ENCODE data around the gene ZSWIM2.

The ZSWIM2 gene

DNA sequence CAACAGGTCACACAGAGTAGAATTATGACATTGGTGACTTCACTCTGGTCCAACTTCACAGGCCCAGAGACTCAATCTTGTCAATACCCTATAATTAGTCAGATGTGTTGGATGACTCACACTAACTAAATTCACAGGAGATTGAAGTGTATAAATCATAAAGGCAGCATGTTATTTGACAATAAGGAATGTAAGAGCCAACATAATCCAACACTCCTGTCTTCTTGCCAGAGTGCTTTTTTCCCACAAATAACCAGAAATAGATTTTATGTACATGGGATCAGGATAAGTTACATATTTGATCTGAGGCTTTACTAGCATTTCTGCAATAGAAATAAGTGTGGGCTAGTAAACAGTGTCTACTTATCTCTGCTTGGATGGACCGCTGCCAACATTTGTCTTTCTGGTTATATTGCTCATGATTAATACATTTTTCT lies 42.2 kb upstream of the ZSWIM2 start:
- ATAC-seq (ENCODE audit: low read depth) (peak; percentile 75), DNase-seq (ENCODE audit: low spot score) (no peak)
- H3K27ac ChIP-seq (ENCODE audit: poor library complexity, severe bottlenecking) = no peak overlapping the region

DNA sequence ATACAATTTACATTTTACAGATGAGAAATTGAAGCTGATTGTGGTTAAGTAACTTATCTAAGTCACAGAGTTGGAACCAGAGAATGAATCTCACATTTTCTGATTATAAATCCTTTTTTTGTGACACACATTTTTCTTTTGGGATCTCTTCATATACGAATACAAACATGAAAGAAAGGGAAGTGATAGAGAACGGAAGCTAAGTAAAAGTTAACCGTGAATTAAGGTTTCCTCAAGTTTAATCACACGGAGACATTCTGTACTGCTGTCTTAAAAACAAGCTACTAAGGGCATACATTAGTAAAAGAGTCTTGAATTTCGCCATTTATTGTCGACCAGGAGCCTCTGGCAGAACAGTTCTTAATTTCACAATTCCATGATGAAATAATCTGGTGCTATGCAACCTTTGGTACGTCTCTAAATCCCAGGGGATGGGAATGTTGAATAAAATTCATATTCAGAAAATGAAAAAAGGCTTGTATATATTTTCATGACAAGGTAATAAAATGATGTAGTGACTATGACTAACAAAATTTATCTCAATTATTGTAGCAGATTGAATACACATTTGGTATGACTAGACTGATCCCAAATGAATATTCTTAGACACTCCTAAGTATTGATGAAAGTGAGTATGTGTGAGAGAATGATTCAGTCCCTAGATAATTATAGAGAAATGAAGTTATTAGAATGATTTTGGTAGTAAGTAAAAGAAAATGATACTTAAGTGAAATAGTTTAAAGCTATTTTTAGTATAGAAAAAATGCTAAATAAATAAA lies 40.3 kb upstream of the ZSWIM2 start:
- TF ChIP-seq, protein P1, sequence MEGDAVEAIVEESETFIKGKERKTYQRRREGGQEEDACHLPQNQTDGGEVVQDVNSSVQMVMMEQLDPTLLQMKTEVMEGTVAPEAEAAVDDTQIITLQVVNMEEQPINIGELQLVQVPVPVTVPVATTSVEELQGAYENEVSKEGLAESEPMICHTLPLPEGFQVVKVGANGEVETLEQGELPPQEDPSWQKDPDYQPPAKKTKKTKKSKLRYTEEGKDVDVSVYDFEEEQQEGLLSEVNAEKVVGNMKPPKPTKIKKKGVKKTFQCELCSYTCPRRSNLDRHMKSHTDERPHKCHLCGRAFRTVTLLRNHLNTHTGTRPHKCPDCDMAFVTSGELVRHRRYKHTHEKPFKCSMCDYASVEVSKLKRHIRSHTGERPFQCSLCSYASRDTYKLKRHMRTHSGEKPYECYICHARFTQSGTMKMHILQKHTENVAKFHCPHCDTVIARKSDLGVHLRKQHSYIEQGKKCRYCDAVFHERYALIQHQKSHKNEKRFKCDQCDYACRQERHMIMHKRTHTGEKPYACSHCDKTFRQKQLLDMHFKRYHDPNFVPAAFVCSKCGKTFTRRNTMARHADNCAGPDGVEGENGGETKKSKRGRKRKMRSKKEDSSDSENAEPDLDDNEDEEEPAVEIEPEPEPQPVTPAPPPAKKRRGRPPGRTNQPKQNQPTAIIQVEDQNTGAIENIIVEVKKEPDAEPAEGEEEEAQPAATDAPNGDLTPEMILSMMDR (IDR thresholded peaks at IDR 0.05; ENCODE audit: poor library complexity, severe bottlenecking) = no peak
- Histone ChIP-seq H3K4me1 (ENCODE audit: insufficient read depth, poor library complexity, severe bottlenecking) (no peaks in the 10 kb centered on the region), H3K27me3 (ENCODE audit: insufficient read depth, poor library complexity, severe bottlenecking) (no peaks in the 10 kb centered on the region), H3K4me3 (ENCODE audit: severe bottlenecking) (no peak overlapping the region), H3K27ac (ENCODE audit: poor library complexity, severe bottlenecking) (no peak overlapping the region), H3K9me3 (ENCODE audit: severe bottlenecking) (no peaks in the 10 kb centered on the region), H3K36me3 (ENCODE audit: low read depth) (no peaks in the 10 kb centered on the region)
- ATAC-seq (ENCODE audit: low read depth) = no peak
- DNase-seq (ENCODE audit: low spot score) = no peak

More for the DNA sequence above, 42.2 kb upstream of the ZSWIM2 start:
- Histone ChIP-seq H3K36me3 (ENCODE audit: low read depth) (no peaks in the 10 kb centered on the region), H3K27me3 (ENCODE audit: insufficient read depth, poor library complexity, severe bottlenecking) (no peaks in the 10 kb centered on the region), H3K4me3 (ENCODE audit: severe bottlenecking) (no peak overlapping the region), H3K4me1 (ENCODE audit: insufficient read depth, poor library complexity, severe bottlenecking) (no peaks in the 10 kb centered on the region), H3K9me3 (ENCODE audit: severe bottlenecking) (no peaks in the 10 kb centered on the region)
- TF ChIP-seq, protein P1 (IDR thresholded peaks at IDR 0.05; ENCODE audit: poor library complexity, severe bottlenecking) = no peak

DNA sequence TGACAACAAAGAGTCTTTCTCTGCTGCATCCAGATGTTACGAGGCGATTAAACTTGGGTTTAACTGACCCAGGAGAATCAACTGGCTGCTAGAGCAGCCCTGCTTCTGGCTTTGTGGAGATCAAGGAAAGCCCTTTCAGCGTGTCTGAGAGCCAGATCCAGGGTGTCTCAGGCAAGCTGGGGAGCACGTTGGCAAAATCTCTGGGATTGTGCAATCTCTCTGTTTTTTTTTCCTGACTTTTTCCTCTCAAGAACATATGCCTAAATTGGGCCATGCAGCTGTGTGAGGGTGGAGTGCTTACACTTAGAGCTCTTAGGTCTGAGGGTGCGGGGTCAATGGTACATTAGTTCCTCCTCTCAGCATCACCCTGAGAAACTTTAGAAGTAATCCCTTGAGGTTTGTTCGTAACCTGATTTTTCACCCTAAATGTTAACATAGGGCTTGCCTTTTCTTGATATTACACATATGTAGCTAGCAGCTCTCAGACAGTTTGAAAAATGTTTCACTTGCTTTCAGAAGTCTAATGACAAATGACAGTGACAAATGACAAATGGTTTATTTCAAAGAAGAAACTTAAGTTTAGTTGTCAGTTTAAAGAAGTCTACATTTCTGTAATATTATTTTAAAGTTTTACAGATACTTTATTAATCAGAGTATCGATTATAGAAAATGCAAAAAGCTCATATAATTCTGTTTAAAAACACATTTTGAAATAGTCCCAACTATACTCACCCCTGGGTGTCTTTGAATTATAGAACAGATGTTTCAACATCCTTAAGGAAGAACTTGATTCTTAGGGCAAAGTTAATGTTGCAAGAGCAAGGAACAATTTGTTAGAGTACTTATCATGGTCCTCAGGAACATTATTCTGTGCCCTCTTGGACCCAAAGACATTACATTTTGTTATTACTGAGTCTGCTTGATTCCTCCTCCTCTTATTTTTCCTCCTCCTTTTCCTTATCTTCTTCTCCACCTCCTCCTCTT lies 38.4 kb upstream of the ZSWIM2 start:
- Histone ChIP-seq H3K36me3 (ENCODE audit: low read depth) (no peaks in the 10 kb centered on the region), H3K27ac (ENCODE audit: poor library complexity, severe bottlenecking) (no peak overlapping the region), H3K4me1 (ENCODE audit: insufficient read depth, poor library complexity, severe bottlenecking) (no peaks in the 10 kb centered on the region), H3K27me3 (ENCODE audit: insufficient read depth, poor library complexity, severe bottlenecking) (no peaks in the 10 kb centered on the region), H3K9me3 (ENCODE audit: severe bottlenecking) (no peaks in the 10 kb centered on the region), H3K4me3 (ENCODE audit: severe bottlenecking) (no peak overlapping the region)
- ATAC-seq (ENCODE audit: low read depth) (no peak), DNase-seq (ENCODE audit: low spot score) (no peak)
- TF ChIP-seq, protein P1 (IDR thresholded peaks at IDR 0.05; ENCODE audit: poor library complexity, severe bottlenecking) = no peak

DNA sequence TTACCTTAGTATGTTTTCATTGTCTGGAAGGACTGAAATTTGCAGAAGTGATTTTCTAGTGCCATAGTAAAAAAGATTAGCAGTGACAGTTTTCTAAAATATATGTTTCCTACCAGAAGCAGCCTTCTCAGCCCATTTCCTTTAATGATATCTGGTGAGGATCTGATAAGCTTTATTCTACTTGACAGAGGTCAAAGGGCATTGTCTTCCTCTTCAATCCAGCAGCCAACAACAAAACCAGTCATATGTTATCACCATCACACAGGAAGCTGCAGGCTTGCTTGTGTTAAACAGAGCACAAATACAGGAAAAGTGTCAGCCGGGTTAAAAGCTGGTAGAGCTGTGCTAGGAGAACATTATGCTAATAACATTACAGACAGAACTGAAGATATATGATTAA lies 35.6 kb upstream of the ZSWIM2 start:
- no peaks in the 10 kb centered on the region for H3K9me3 ChIP-seq (ENCODE audit: severe bottlenecking)
- no peaks in the 10 kb centered on the region for H3K4me1 ChIP-seq (ENCODE audit: insufficient read depth, poor library complexity, severe bottlenecking)
- no peaks in the 10 kb centered on the region for H3K36me3 ChIP-seq (ENCODE audit: low read depth)
- DNase-seq (ENCODE audit: low spot score) (no peak), ATAC-seq (ENCODE audit: low read depth) (no peak)
- H3K27me3 ChIP-seq (ENCODE audit: insufficient read depth, poor library complexity, severe bottlenecking) = no peaks in the 10 kb centered on the region
- no peak overlapping the region for H3K4me3 ChIP-seq (ENCODE audit: severe bottlenecking)
- TF ChIP-seq, protein P1 (IDR thresholded peaks at IDR 0.05; ENCODE audit: poor library complexity, severe bottlenecking) = no peak
- H3K27ac ChIP-seq (ENCODE audit: poor library complexity, severe bottlenecking) = no peak overlapping the region

Measured in RWPE2 (cell line).